K562 (cell line): ENCODE data around the gene PRDM16. TPM values are rescaled to one million over a fixed set of nuclear protein-coding genes. Genes with fewer than 3 reads are reported as not detected.

Source experiments
- ATAC-seq: fragments of 200-7000 bp; cut with Tn5 transposase; 3 replicates; pipeline ENCODE4 v1.9.1; 2020; ENCODE audit warnings: moderate library complexity
- BruUV-seq: library from RNA; stranded (reverse); fragments of 400-500 nt; replicated peaks from 2 replicates; lab custom pipeline; 2021; lab: Mats Ljungman, UMichigan
- CTCF ChIA-PET: fragments of 300-600 bp; formaldehyde crosslinking; extraction: SDS; loops from one replicate; lab custom pipeline; 2021; ENCODE audit warnings: low intra/inter-chr PET ratio; lab: Yijun Ruan, JAX
- POLR2A ChIA-PET: fragments of 300-600, 350-650 bp; sonication (Branson Sonifier 250); formaldehyde crosslinking; extraction: SDS; loops from one replicate; lab custom pipeline; 2021; ENCODE audit warnings: antibody characterized with exemption, inconsistent platforms; lab: Yijun Ruan, JAX
- DNase-seq, 4 experiments: peaks; one replicate each; pipeline versions ENCODE4 v3.0.0 to v3.0.0-alpha.2; 2011 to 2018; ENCODE audit warnings: low spot score in 3 of 4, mixed read lengths in 3 of 4; ENCODE audit errors: extremely low read depth in 1 of 4
- FAIRE-seq: peaks from 2 replicates; lab custom pipeline; 2011; peaks lifted over from hg19 to GRCh38; lab: Jason Lieb, UNC
- H2AFZ ChIP-seq: 2 replicates; pipeline ENCODE4 v1.6.0; 2011; ENCODE audit warnings: low read depth, low read length, control low read depth, inconsistent platforms
- H3K27ac ChIP-seq: fragments of 200-600 bp; 3 replicates; pipeline ENCODE4 v1.8.0; 2011; ENCODE audit warnings: low read depth, mild to moderate bottlenecking, control low read depth, inconsistent platforms, low read length, moderate library complexity, mixed read lengths; ENCODE audit errors: extremely low read depth
- H3K27me3 ChIP-seq, 2 experiments: fragments of 300-600 bp in 1 of 2; 2 replicates in 1 of 2; 3 replicates in 1 of 2; pipeline versions ENCODE4 v1.6.0 to v1.8.0; 2011; ENCODE audit warnings: inconsistent platforms in 2 of 2, low read length in 2 of 2, mild to moderate bottlenecking in 1 of 2, mixed read lengths in 1 of 2, moderate library complexity in 1 of 2; ENCODE audit not compliant: control insufficient read depth in 2 of 2, insufficient read depth in 2 of 2
- H3K36me3 ChIP-seq: fragments of 300-600 bp; 3 replicates; pipeline ENCODE4 v1.8.0; 2011; ENCODE audit warnings: mild to moderate bottlenecking, low read length, inconsistent platforms; ENCODE audit not compliant: control insufficient read depth, insufficient read depth
- H3K4me1 ChIP-seq, 2 experiments: fragments of 200-600 bp in 1 of 2; replicated peaks in 1 of 2; 2 replicates in 1 of 2; 3 replicates in 1 of 2; pipeline versions ENCODE4 v1.5.1 to v1.8.0; 2011; ENCODE audit warnings: inconsistent platforms in 2 of 2, low read length in 2 of 2, mild to moderate bottlenecking in 1 of 2, mixed read lengths in 1 of 2, moderate library complexity in 1 of 2; ENCODE audit not compliant: control insufficient read depth in 2 of 2, insufficient read depth in 2 of 2
- H3K4me2 ChIP-seq: 2 replicates; pipeline ENCODE4 v1.6.1; 2011; ENCODE audit warnings: low read length, control low read depth, inconsistent platforms, mixed read lengths; ENCODE audit not compliant: insufficient read depth
- H3K4me3 ChIP-seq: fragments of 200-600 bp; sonication (generic), shearing (Covaris generic); 2 replicates; pipeline ENCODE4 v1.5.1; 2016; ENCODE audit warnings: control low read depth, inconsistent platforms
- H3K79me2 ChIP-seq: fragments of 200-600 bp; 3 replicates; pipeline ENCODE4 v1.8.0; 2011; ENCODE audit warnings: low read length, inconsistent platforms; ENCODE audit not compliant: control insufficient read depth, insufficient read depth
- H3K9ac ChIP-seq, 2 experiments: 2 replicates each; pipeline versions ENCODE4 v1.6.0 to v1.6.1; 2011; ENCODE audit warnings: low read depth in 2 of 2, low read length in 2 of 2, control low read depth in 1 of 2, inconsistent platforms in 1 of 2, mild to moderate bottlenecking in 1 of 2, mixed read lengths in 1 of 2; ENCODE audit not compliant: insufficient read depth in 1 of 2
- H3K9me1 ChIP-seq: one replicate; pipeline ENCODE4 v1.6.0; 2011; ENCODE audit warnings: inconsistent platforms, mild to moderate bottlenecking, low read length, moderate library complexity; ENCODE audit not compliant: control insufficient read depth, insufficient read depth
- H3K9me3 ChIP-seq: replicated peaks from 2 replicates; pipeline ENCODE4 v1.5.1; 2011; ENCODE audit warnings: low read depth, low read length, inconsistent platforms; ENCODE audit not compliant: control insufficient read depth, insufficient read depth
- H4K20me1 ChIP-seq: replicated peaks from 2 replicates; pipeline ENCODE4 v1.6.1; 2011; ENCODE audit warnings: low read length, inconsistent platforms, mixed read lengths; ENCODE audit not compliant: control insufficient read depth, insufficient read depth
- ETV1 ChIP-seq: fragments of 450-650 bp; conservative IDR thresholded peaks from 2 replicates; pipeline ENCODE4 v1.6.1; 2016; ENCODE audit warnings: missing genetic modification characterization, control low read depth, low read depth, missing compliant biosample characterization
- HIVEP1 ChIP-seq: fragments of 250-450 bp; sonication (Bioruptor Pico); IDR thresholded peaks from 2 replicates; pipeline ENCODE4 v1.4.0; 2020; ENCODE audit warnings: mild to moderate bottlenecking
- KDM2B ChIP-seq: fragments of 250-450 bp; sonication (Bioruptor Pico); IDR thresholded peaks from 2 replicates; pipeline ENCODE4 v1.8.0; 2021; ENCODE audit warnings: mild to moderate bottlenecking, moderate library complexity
- PHTF2 ChIP-seq: fragments of 250-450 bp; sonication (Bioruptor Pico); IDR thresholded peaks from 2 replicates; pipeline ENCODE4 v1.5.0; 2021; ENCODE audit warnings: mild to moderate bottlenecking
- PRDM10 ChIP-seq: fragments of 450-650 bp; IDR thresholded peaks from 2 replicates; pipeline ENCODE4 v1.6.1; 2018; ENCODE audit not compliant: partially characterized antibody
- RBBP5 ChIP-seq: fragments of 200-600 bp; sonication (generic); IDR thresholded peaks from 2 replicates; pipeline ENCODE4 v1.6.1; 2012; ENCODE audit warnings: borderline replicate concordance, mild to moderate bottlenecking, low read length, control low read depth, inconsistent platforms; ENCODE audit not compliant: insufficient read depth, poor library complexity, severe bottlenecking
- ZNF263 ChIP-seq: sonication (generic); formaldehyde crosslinking; IDR thresholded peaks from 2 replicates; pipeline ENCODE4 v1.8.0; 2022; ENCODE audit warnings: mild to moderate bottlenecking, missing genetic modification reagents, borderline replicate concordance
- WGBS: fragments of 100-300 bp; shearing (Covaris generic); methylation state at CpG from one replicate; pipeline ENCODE4 v1.1.6; 2016; ENCODE audit warnings: low coverage, mixed read lengths; ENCODE audit not compliant: insufficient coverage; ENCODE audit errors: missing lambda C conversion rate; 5-methylcytosine and 5-hydroxymethylcytosine counted together
- in situ Hi-C: fragments of 300-500 bp; cut with MboI; formaldehyde crosslinking; loops from 4 replicates; pipeline ENCODE4 v1.15.0; 2018; ENCODE audit warnings: inconsistent platforms, mixed read lengths
- intact Hi-C: fragments of 100-400 bp; cut with micrococcal nuclease; formaldehyde crosslinking; loops from 2 replicates; pipeline ENCODE4 v1.14.2; 2022
- polyA plus RNA-seq, 8 experiments: library from polyadenylated mRNA; depleted of rRNA in 4 of 8; stranded (reverse) in 5 of 8; unstranded in 3 of 8; fragments of >200 nt; fragmentation: Nextera tagmentation in 2 of 8; fragmentation: Illumina TruSeq in 1 of 8; extraction: Ambion mirVana in 2 of 8; extraction: Trizol in 1 of 8; gene quantifications; 2 replicates each; pipeline versions ENCODE4 v1.2.1 to v1.2.3, GENCODE V29; 2011 to 2014; ENCODE audit warnings: inconsistent platforms in 1 of 8, missing spikeins in 1 of 8
- total RNA-seq, 7 experiments: library from RNA; depleted of rRNA in 6 of 7; stranded (reverse); fragments of >200 nt in 6 of 7; fragmentation: Illumina TruSeq in 2 of 7; extraction: Trizol in 2 of 7; gene quantifications; 2 replicates each; pipeline versions ENCODE4 v1.2.1 to v1.2.3, GENCODE V29; 2011 to 2021; ENCODE audit warnings: low replicate concordance in 1 of 7

Gene PRDM16
- total and polyA plus RNA-seq, 9 of the 15 experiments (the other 6 are each of a cell fraction or from before 2014, with no cell fraction given), result 0.10 to 0.27 TPM; not detected in 7

- no peaks in the 10 kb centered on the region for H3K36me3 ChIP-seq
- no peak for DNase-seq
- ChIA-PET CTCF (no interaction called here), POLR2A (no interaction called here)
- H2AFZ ChIP-seq, result no peak overlapping the region
- TF ChIP-seq ZNF263 (CRISPR knock-in tag) (peak; percentile 90), RBBP5 (no peak)
- H3K9ac ChIP-seq, result no peak overlapping the region
- no peak for FAIRE-seq
- 2% methylated on average over 25 of the region's 27 CpGs for WGBS
- H3K79me2 ChIP-seq, result no peaks in the 10 kb centered on the region
- H3K4me2 ChIP-seq, result no peak overlapping the region
- no peak overlapping the region for H3K4me3 ChIP-seq
- intact Hi-C loops (no loop called here), in situ Hi-C loops (no loop called here)
- H3K27me3 ChIP-seq, result peaks cover 23 to 75% of the 10 kb centered on the region in 2 experiments; a peak in 4 of 5 replicates
- H3K4me1 ChIP-seq, result peaks cover 0 to 10% of the 10 kb centered on the region in 2 experiments; a peak in 2 of 5 replicates
- H3K27ac ChIP-seq, result no peak overlapping the region
- peaks cover 3% of the 10 kb centered on the region for H3K9me1 ChIP-seq
- BruUV-seq, result no TSS peak
- peaks cover 15% of the 10 kb centered on the region; the same call in 1 of the 2 replicates for H4K20me1 ChIP-seq
- H3K9me3 ChIP-seq, result no peaks in the 10 kb centered on the region
- ATAC-seq, result no peak
Observed at GRCh38 chr1:3270403-3271245, 201.6 kb downstream of the PRDM16 start.

DNA sequence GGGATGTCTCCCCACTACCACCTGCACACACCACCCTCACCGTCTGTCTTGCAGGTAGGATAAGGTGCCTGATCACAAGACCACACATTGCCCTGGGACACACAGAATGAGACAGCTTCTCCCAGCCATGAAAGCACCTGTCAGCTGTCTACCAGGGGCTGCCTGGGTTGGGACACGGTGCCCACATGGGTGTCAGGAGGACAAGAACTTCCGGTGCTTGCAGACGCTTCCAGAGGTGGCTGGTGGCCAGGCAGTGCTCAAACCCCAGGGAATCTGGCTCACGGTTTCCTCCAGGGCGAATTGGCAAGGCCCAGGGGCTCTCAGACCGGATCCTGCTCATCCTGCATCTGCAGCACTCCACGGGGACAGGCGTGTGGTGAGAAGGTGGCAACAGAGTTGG is 202.9 kb downstream of the PRDM16 start:
- Histone ChIP-seq H3K9me1 (peaks cover 3% of the 10 kb centered on the region), H3K36me3 (no peaks in the 10 kb centered on the region), H2AFZ (no peak overlapping the region), H3K4me1 (peaks cover 0 to 6% of the 10 kb centered on the region in 2 experiments; a peak in 2 of 5 replicates), H3K27ac (no peak overlapping the region), H3K9me3 (no peaks in the 10 kb centered on the region), H3K4me3 (no peak overlapping the region), H3K9ac (no peak overlapping the region), H3K4me2 (no peak overlapping the region), H3K79me2 (no peaks in the 10 kb centered on the region), H3K27me3 (peaks cover 23 to 75% of the 10 kb centered on the region in 2 experiments; a peak in 4 of 5 replicates), H4K20me1 (peaks cover 24% of the 10 kb centered on the region)
- FAIRE-seq (no peak), ATAC-seq (no peak), DNase-seq (no peak)
- intact Hi-C loops (no loop called here), in situ Hi-C loops (no loop called here)
- no peak for TF ChIP-seq HIVEP1
- no peak for TF ChIP-seq ETV1 (tag)
- TF ChIP-seq PRDM10, result no peak
- no peak for TF ChIP-seq PHTF2 (CRISPR knock-in tag)
- TF ChIP-seq KDM2B (CRISPR knock-in tag), result no peak
- WGBS, result 0% methylated on average over 9 of the region's 9 CpGs
- ChIA-PET POLR2A (no interaction called here), CTCF (no interaction called here)
- no TSS peak for BruUV-seq
